Measurements from ENCODE around the gene ZNF845.

- TF ChIP-seq CTCF (IDR thresholded peaks at IDR 0.05), result no peak
- TF ChIP-seq POLR2A (IDR thresholded peaks at IDR 0.05), result no peak
Measured at GRCh38 chr19:53355739-53356138, 22.2 kb downstream of the ZNF845 start.

Measured in thyroid gland (tissue), 4 donors.